NOMO-1 treated with DMSO at 0.1 percent for 48 hours (cell line): ENCODE measurements around the gene PDIA5.
A peak's percentile ranks its signal among the peaks of the same experiment; 100 is the strongest.

Experiments
- DNase-seq: peaks from one replicate; lab custom pipeline; 2025; ENCODE audit not compliant: unreplicated experiment; lab: John Stamatoyannopoulos, UW

Gene PDIA5

GRCh38 chr3:123066896-123067688 lies at the start of gene PDIA5:
PDIA5 (plus strand) TSS chr3:123067025; CDS start chr3:123067165, 140 bp downstream.
- DNase-seq: peak; percentile 66

GRCh38 chr3:123018683-123019082 lies 48.1 kb upstream of the PDIA5 start:
- no peak for DNase-seq

GRCh38 chr3:123019161-123019560 lies 47.7 kb upstream of the PDIA5 start:
- DNase-seq: no peak

- DNase-seq: no peak
These were observed 47.2 kb upstream of the PDIA5 start for GRCh38 chr3:123019591-123019990.

- DNase-seq: no peak
These were observed 46.1 kb upstream of the PDIA5 start for GRCh38 chr3:123020709-123021108.

DNA sequence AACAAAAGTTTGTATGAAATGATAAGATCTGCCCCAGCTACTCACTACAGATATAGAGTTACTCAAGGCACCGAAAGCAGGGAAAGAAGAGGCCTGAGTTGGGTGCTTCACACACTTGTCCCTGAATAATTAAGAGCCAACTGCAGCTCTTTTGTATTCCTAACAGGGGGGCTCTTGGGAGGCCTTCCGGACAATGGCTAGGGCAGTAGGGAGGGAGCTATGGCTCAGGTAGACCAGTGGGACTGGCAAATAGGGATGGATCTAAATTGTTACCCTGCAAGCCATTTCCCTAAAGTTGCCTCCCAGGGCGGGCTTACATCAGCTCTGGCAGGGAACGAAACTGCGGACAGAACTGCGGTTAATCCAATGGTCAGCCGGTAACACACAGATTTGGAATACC lies 45.4 kb upstream of the PDIA5 start:
- no peak for DNase-seq

- DNase-seq: no peak
These were observed 44.8 kb upstream of the PDIA5 start for GRCh38 chr3:123021996-123022510.

DNA sequence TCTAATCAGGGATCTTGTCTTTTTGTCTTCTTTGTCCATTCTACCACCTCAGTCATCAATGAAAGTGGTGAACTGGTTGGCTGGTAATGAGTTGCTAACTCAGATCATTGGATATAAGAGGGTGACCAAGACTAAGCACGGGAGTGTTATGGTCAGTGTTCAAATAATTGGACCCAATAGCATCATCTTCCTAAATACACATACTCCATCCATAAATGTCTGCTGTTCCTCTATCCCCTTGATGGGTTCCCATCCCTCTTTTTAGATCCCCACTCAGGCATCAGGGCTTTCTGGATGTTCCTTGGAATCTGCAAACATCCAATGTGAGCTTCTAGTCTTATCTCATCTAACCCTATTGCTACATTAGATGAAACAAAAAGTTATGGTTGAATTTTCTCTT lies 42.8 kb upstream of the PDIA5 start:
- DNase-seq: no peak

DNA sequence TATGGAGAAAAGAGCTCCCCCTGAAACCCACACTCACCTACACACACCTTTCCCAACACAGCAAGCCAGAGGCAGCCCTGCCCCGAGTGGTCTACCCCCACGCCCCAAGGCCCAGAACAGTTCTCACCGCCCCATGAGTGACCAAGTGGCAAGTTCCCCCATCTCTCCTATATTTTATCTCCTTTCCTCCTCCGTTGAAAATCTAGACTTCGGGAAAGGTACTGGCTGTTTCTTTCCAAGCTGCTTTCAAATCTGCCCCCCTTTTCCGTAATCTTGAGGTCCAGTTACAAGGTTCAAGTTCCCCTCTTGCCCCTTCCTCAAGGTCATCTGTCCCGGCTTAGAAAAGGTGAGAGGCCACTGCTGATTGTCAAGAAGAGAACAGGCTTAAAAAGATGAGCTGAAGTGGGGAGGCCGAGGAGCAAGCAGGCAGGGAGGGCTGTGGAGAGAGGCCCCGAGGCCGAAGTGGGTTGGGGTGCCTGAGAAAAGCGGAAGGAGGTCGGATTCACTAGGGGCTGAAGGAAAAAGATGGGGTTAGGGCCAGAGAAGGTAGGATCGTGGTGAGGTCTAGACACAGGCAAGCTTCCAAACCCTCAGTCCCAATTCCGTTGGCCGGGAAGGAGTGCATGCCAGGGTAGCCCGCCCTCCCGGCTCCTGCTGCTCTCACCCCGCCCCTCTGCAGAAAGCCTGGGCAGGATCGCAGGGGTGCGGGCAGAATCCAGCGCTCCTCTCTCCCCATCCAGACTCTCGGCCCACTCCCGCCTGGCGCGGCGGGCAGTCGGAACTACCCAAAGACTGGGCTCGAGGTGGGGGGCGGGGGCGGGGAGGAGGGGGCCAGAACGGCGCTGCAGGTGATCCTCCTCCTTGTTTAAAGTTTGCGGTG lies 40.9 kb upstream of the PDIA5 start:
- DNase-seq: no peak

DNA sequence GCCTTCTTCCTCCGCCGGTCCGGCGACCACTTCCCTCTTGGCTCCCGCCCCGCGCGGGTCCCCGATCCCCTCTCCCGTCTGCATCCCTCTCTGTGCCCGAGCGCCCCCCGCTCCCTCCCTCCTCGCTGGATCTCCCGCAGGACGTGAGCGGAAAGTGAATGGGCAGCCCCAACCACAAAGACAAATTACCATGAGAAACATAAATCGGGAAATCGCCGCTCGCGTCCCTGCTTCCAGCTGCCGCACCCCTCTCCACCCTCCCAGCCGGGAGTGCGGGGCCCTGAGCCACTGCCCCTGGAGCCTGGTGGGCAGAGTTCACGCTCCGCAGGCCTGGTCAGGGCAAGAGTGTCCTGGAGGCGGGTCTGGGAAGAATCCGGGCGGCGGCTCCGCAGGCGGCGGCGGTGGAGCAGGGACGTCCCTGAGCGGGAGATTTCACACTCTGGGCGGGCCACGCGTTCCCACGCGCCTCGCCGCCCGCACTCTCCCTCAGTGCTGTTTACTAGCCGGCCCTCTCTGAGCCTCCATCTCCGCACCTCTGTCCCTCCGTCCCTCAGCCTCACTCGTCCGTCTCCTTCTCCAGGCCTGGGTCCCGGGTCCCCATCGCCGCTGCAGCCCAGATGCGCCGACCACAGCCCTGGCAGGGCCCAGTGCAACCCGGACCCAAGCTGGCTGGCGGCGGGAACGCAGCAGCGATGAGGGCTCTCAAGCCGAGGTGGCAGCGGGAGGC lies 40.1 kb upstream of the PDIA5 start:
- no peak for DNase-seq

- no peak for DNase-seq
These were observed 39.3 kb upstream of the PDIA5 start, which contains the start of gene SEMA5B for GRCh38 chr3:123027292-123028232. SEMA5B (minus strand) TSS chr3:123027763; CDS start chr3:122961263, 66,500 bp downstream.

DNA sequence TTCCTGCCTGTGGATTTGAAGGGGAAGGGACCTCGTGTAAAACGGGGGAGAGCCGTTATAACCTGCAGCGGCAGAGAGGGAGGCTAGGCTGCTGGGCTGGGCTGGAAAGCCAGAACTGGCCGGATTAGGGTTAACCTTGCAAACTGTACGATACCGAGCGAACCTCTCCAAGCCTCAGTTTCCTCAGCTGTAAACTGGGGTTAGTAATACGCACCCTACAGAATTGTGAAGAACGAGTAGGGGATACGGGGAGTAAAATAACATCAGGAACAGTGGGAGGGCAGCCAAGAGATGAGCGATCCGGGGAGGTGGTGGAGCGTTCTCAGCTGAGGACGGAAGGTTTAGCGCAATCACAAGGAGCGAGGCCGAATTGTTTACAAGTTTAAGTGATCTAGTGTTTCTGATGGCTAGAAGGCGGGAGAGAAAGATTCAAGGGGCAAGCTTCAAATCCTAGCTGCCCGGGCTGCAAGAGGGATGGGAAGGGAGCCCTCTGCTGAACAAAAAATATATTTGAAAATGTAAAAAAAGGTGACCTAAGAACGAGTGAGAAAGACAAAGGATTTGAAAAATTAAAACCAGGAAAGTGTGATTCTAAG lies 38.5 kb upstream of the PDIA5 start:
- peak; percentile 62 for DNase-seq

DNA sequence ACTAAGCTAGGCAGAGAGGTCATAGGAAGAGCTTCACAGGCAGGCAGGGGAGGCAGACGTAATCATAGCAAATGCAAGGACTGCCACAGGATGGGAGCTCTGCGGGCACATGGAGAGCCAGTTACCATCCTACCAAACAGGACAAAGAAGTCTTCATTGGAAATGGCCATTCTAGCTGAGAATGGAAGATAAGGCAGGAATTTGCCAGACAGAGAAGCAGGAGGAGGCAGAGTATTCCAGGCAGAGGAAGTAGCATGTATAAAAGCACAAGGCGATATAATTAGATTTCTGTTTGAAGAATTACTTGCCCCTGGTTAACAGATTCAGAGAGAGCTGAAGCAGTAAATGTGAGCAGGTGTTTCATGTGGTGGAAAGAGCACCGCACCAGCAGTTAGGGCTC lies 35.8 kb upstream of the PDIA5 start:
- no peak for DNase-seq

- DNase-seq: no peak
These were observed 34.8 kb upstream of the PDIA5 start for GRCh38 chr3:123032057-123032456.

- no peak for DNase-seq
These were observed 32.7 kb upstream of the PDIA5 start for GRCh38 chr3:123034120-123034519.

DNA sequence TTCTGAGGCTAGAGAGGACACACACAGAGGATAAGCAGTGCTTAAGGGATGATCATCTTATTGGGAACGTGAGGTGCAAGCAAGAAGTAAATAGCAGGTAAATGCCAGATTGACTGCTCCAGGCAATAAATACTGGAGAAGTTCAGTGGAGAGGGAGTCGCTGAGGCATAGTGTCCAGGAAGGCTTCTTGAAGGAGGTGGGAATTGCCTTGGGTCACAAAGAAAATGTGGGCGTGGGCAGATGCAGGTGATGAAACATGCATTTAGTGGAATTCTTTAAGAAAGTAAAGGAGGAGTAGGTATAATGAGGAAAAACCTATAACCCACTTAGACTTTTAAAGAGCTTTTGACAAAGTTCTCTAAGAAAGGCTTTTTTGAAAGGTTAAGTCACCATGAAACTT lies 31.8 kb upstream of the PDIA5 start:
- no peak for DNase-seq

DNA sequence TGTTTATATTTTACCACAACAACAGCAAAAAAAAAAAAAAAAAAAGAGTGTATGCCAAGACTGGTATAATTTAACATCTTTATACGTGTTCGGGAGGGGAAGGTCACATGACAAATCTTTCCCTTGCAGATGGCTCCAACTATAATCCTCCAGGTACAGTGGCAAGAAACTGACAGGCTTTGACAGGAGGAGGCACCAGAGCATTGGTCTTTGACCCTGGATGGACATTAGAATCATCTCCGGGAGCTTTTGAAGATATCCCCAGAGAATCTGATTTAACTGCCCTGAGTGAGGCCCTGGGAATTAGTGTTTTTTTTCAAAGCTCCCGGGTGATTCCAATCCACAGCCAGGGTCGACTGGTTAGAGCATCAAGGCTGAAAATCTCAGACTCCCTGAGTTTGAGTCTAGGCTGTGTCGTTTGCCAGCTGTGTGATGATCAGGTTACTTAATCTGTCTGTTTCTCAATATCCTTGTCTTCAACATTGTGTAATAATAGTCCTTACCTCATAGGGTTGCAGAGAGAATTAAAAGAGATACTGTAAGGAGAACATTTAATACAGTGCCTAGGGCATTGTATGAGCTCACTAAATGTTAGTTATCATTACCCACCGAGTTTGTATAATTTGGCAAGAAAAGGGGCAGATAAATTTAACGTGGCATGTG lies 30.3 kb upstream of the PDIA5 start:
- peak; percentile 85 for DNase-seq

- no peak for DNase-seq
These were observed 29.8 kb upstream of the PDIA5 start for GRCh38 chr3:123037015-123037375.

GRCh38 chr3:123038751-123039150 lies 28.1 kb upstream of the PDIA5 start:
- DNase-seq: no peak
